ENCODE results near the gene PDE6C. TPM values are rescaled to one million over a fixed set of nuclear protein-coding genes. Genes with fewer than 3 reads are reported as not detected.

The PDE6C gene
- total RNA-seq, 1 experiment from 2014 or later: not detected

DNA sequence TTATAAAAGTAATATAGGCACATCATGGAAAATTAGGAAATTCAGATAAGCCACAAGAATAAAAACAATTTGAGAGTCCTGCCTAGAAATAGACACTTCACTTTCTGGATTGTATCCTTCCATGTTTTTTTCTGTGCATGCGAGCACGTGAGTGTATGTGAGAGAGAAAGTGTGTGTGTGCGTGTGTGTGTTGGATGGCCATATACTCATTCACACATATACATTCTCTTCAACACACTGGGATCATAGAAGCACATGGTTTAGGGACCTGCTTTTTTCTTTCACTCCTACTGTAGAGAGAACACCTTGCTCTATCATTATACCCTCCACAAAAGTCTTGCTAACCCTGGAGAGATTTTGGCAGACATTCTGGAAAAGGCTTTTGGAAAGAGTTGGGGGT, 38.4 kb upstream of the PDE6C start:
- no peak overlapping the region for H3K4ac ChIP-seq (ENCODE audit: low read depth, low read length)
- H3K79me1 ChIP-seq (ENCODE audit: insufficient read depth, low read depth, low read length, poor library complexity, severe bottlenecking): no peaks in the 10 kb centered on the region
- no peak overlapping the region for H3K9ac ChIP-seq (ENCODE audit: extremely low read depth, insufficient read length, low read length)
- Mint-ChIP-seq H3K36me3 (ENCODE audit: insufficient read depth in 1 of 3, low read depth in 3 of 3) (no peaks in the 10 kb centered on the region), H3K4me3 (no peak overlapping the region), H3K9me3 (no peaks in the 10 kb centered on the region), H3K27ac (no peak overlapping the region), H3K4me1 (no peaks in the 10 kb centered on the region), H3K27me3 (ENCODE audit: low read depth) (peaks cover 58% of the 10 kb centered on the region)
- H4K5ac ChIP-seq (ENCODE audit: insufficient read length, low read depth, low read length): no peak overlapping the region
- no peak overlapping the region for H3K18ac ChIP-seq (ENCODE audit: insufficient read length, low read depth, low read length)
- TF ChIP-seq, protein P1, sequence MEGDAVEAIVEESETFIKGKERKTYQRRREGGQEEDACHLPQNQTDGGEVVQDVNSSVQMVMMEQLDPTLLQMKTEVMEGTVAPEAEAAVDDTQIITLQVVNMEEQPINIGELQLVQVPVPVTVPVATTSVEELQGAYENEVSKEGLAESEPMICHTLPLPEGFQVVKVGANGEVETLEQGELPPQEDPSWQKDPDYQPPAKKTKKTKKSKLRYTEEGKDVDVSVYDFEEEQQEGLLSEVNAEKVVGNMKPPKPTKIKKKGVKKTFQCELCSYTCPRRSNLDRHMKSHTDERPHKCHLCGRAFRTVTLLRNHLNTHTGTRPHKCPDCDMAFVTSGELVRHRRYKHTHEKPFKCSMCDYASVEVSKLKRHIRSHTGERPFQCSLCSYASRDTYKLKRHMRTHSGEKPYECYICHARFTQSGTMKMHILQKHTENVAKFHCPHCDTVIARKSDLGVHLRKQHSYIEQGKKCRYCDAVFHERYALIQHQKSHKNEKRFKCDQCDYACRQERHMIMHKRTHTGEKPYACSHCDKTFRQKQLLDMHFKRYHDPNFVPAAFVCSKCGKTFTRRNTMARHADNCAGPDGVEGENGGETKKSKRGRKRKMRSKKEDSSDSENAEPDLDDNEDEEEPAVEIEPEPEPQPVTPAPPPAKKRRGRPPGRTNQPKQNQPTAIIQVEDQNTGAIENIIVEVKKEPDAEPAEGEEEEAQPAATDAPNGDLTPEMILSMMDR (conservative IDR thresholded peaks at IDR 0.05): no peak
- no peak overlapping the region for H2AK5ac ChIP-seq (ENCODE audit: insufficient read length, low read length)
- no peak overlapping the region for H3K27ac ChIP-seq (ENCODE audit: insufficient read length, low read depth, low read length)
- H2BK12ac ChIP-seq (ENCODE audit: insufficient read length, low read depth, low read length): no peak overlapping the region
- no peaks in the 10 kb centered on the region for H3K9me3 ChIP-seq (ENCODE audit: control insufficient read depth, low read depth, low read length)
- no peak overlapping the region for H2BK5ac ChIP-seq (ENCODE audit: insufficient read length, low read length)
- H3K4me2 ChIP-seq (ENCODE audit: insufficient read depth, insufficient read length, low read length): no peak overlapping the region
- H3K14ac ChIP-seq (ENCODE audit: insufficient read depth, low read length): no peak overlapping the region
- H3T11ph ChIP-seq (ENCODE audit: low read length): no peak overlapping the region
- no peak overlapping the region for H3K23ac ChIP-seq (ENCODE audit: insufficient read length, low read depth, low read length)
- H2BK120ac ChIP-seq (ENCODE audit: low read depth, low read length, poor library complexity, severe bottlenecking): no peak overlapping the region
- no CpG with 5 or more reads among the region's 3 CpGs for WGBS (ENCODE audit: extremely low coverage, insufficient read length, low lambda C conversion rate)
- no peaks in the 10 kb centered on the region for H4K20me1 ChIP-seq (ENCODE audit: control insufficient read depth, insufficient read depth, insufficient read length)
- no peak overlapping the region for H4K8ac ChIP-seq (replicated peaks; ENCODE audit: insufficient read length, low read depth, low read length)
- no peak overlapping the region for H2BK15ac ChIP-seq (ENCODE audit: low read depth, low read length)
- H3K4me1 ChIP-seq (ENCODE audit: insufficient read depth, low read length): no peaks in the 10 kb centered on the region
- H3K56ac ChIP-seq (ENCODE audit: insufficient read length, low read depth, low read length): no peak overlapping the region
- H2BK20ac ChIP-seq (ENCODE audit: low read depth, low read length, poor library complexity, severe bottlenecking): no peak overlapping the region
- H4K91ac ChIP-seq (ENCODE audit: insufficient read length, low read depth, low read length): no peak overlapping the region
- no peaks in the 10 kb centered on the region for H3K23me2 ChIP-seq (ENCODE audit: insufficient read length, low read depth, low read length, poor library complexity, severe bottlenecking)
- H2AFZ ChIP-seq (ENCODE audit: low read length): no peak overlapping the region
- DNase-seq: no peak
- peaks cover 18% of the 10 kb centered on the region for H3K27me3 ChIP-seq (ENCODE audit: insufficient read depth, low read length)
- no peaks in the 10 kb centered on the region for H3K79me2 ChIP-seq (ENCODE audit: insufficient read depth, low read length)

Measured in H9 (cell line).